Right lobe of liver (tissue), 6 donors: ENCODE results near the gene CBR1. TPM values are rescaled to one million over a fixed set of nuclear protein-coding genes. Genes with fewer than 3 reads are reported as not detected.

Source experiments
- ATAC-seq, 4 donors: fragments of 200-7000 bp; cut with Tn5 transposase; one replicate each; pipeline ENCODE4 v1.9.1; 2020; ENCODE audit warnings: mild to moderate bottlenecking in 4 of 4, moderate library complexity in 4 of 4
- DNase-seq, 3 donors: peaks; one replicate each; pipeline ENCODE4 v3.0.0-alpha.2; 2020
- H3K27ac ChIP-seq, 3 donors: fragments of 200-600 bp; one replicate each; pipeline ENCODE4 v1.8.0; 2022
- H3K27me3 ChIP-seq, 2 donors: fragments of 200-600 bp; one replicate each; pipeline ENCODE4 v1.8.0; 2022
- H3K36me3 ChIP-seq, 4 donors: fragments of 200-600 bp; sonication (generic) in 1 of 4; one replicate each; pipeline versions ENCODE4 v1.5.1 to v1.8.0; 2017 to 2022; ENCODE audit warnings: control low read depth in 1 of 4
- H3K4me1 ChIP-seq, 4 donors: fragments of 200-600 bp; sonication (generic) in 1 of 4; one replicate each; pipeline versions ENCODE4 v1.5.1 to v1.8.0; 2017 to 2022; ENCODE audit warnings: control low read depth in 1 of 4
- H3K4me3 ChIP-seq, 3 donors: fragments of 200-600 bp; one replicate each; pipeline ENCODE4 v1.8.0; 2022
- H3K9me3 ChIP-seq, 4 donors: fragments of 200-600 bp; sonication (generic) in 1 of 4; one replicate each; pipeline versions ENCODE4 v1.5.1 to v1.8.0; 2017 to 2022; ENCODE audit warnings: control low read depth in 1 of 4
- CTCF ChIP-seq, 4 donors: fragments of 200-600 bp in 3 of 4; fragments of 450-650 bp in 1 of 4; IDR thresholded peaks; one replicate each; pipeline versions ENCODE4 v1.5.1 to v1.8.0; 2016 to 2022; ENCODE audit warnings: antibody characterized with exemption in 4 of 4, mild to moderate bottlenecking in 2 of 4
- POLR2A ChIP-seq: fragments of 450-650 bp; IDR thresholded peaks from one replicate; pipeline ENCODE4 v1.6.1; 2017; ENCODE audit warnings: antibody characterized with exemption, mild to moderate bottlenecking
- WGBS: methylation state at CpG from one replicate; pipeline ENCODE4 v1.1.6; 2018; ENCODE audit warnings: low coverage, low lambda C conversion rate; ENCODE audit not compliant: insufficient coverage; ENCODE audit errors: missing lambda C conversion rate; 5-methylcytosine and 5-hydroxymethylcytosine counted together
- intact Hi-C, 2 donors: fragments of 100-400 bp; cut with DNase I; formaldehyde crosslinking; loops; one replicate each; pipeline versions ENCODE4 v1.11.2 to v1.14.1; 2022
- total RNA-seq, 6 experiments: library from RNA; depleted of rRNA in 2 of 6; stranded (reverse); fragments of >200 nt in 2 of 6; fragmentation: NEBNext Ultra II Directional in 3 of 6; extraction: Animal tissue kit (Norgen Biotek cat#: 25700) in 3 of 6; gene quantifications; one replicate each; pipeline versions ENCODE4 v1.1.0 to v1.2.4, GENCODE V29; 2016 to 2023
- donor health status: DM: no; HTN: yes; CAD: no.
- donor health status: DM: no; HTN: no; CAD: no.
- donor health status: DM: no; HTN: no; CAD: no.
- donor health status: DM: no; HTN: yes; CAD: no.
- donor health status: DM: no; HTN: yes; CAD: no.

The CBR1 gene
- total RNA-seq, 6 experiments from 2014 or later: 59.1 to 688 (median 211) TPM

- no peak overlapping the region for H3K4me3 ChIP-seq
- TF ChIP-seq CTCF (IDR thresholded peaks at IDR 0.05) (no peak), POLR2A (no peak)
- H3K4me1 ChIP-seq: no peaks in the 10 kb centered on the region
- H3K9me3 ChIP-seq: no peaks in the 10 kb centered on the region
- intact Hi-C loops: no loop called here
- no CpG with 5 or more reads among the region's 8 CpGs for WGBS
- ATAC-seq (no peak), DNase-seq (no peak)
- no peak overlapping the region for H3K27ac ChIP-seq
- H3K27me3 ChIP-seq: no peaks in the 10 kb centered on the region
- H3K36me3 ChIP-seq: no peaks in the 10 kb centered on the region
Observed at GRCh38 chr21:36024782-36025181, 45.0 kb upstream of the CBR1 start.

- ATAC-seq: no peak
- DNase-seq: no peak
- WGBS: 61% methylated on average over 3 of the region's 5 CpGs
- intact Hi-C loops: no loop called here
- TF ChIP-seq POLR2A: no peak
- TF ChIP-seq CTCF (IDR thresholded peaks at IDR 0.05): no peak
- Histone ChIP-seq H3K9me3 (no peaks in the 10 kb centered on the region), H3K4me3 (no peak overlapping the region), H3K4me1 (no peaks in the 10 kb centered on the region), H3K27me3 (no peaks in the 10 kb centered on the region), H3K27ac (no peak overlapping the region), H3K36me3 (no peaks in the 10 kb centered on the region)
Observed at GRCh38 chr21:36027347-36027746, 42.5 kb upstream of the CBR1 start.

- no peaks in the 10 kb centered on the region for H3K27me3 ChIP-seq
- H3K4me3 ChIP-seq: no peak overlapping the region
- H3K9me3 ChIP-seq: no peaks in the 10 kb centered on the region
- H3K36me3 ChIP-seq: no peaks in the 10 kb centered on the region
- 18% methylated on average over 21 of the region's 25 CpGs for WGBS
- H3K4me1 ChIP-seq: no peaks in the 10 kb centered on the region
- ATAC-seq (peak; percentile 95 to 100 (median 98)), DNase-seq (peak; percentile 68 to 80 (median 76))
- intact Hi-C loops: no loop called here
- no peak overlapping the region for H3K27ac ChIP-seq
- peak; percentile 86 to 98 (median 93) for TF ChIP-seq CTCF (IDR thresholded peaks at IDR 0.05)
- no peak for TF ChIP-seq POLR2A
Observed at GRCh38 chr21:36028127-36029069, 41.4 kb upstream of the CBR1 start.

GRCh38 chr21:36029309-36029708 lies 40.5 kb upstream of the CBR1 start:
- H3K36me3 ChIP-seq: no peaks in the 10 kb centered on the region
- intact Hi-C loops: no loop called here
- H3K4me3 ChIP-seq: no peak overlapping the region
- TF ChIP-seq POLR2A (no peak), CTCF (IDR thresholded peaks at IDR 0.05) (no peak)
- ATAC-seq: no peak
- H3K4me1 ChIP-seq: no peaks in the 10 kb centered on the region
- DNase-seq: no peak
- H3K9me3 ChIP-seq: no peaks in the 10 kb centered on the region
- H3K27me3 ChIP-seq: no peaks in the 10 kb centered on the region
- WGBS: 100% methylated on average over 1 of the region's 8 CpGs
- H3K27ac ChIP-seq: no peak overlapping the region
